ENCODE data around the gene PTMA.

- TF ChIP-seq, protein P1, sequence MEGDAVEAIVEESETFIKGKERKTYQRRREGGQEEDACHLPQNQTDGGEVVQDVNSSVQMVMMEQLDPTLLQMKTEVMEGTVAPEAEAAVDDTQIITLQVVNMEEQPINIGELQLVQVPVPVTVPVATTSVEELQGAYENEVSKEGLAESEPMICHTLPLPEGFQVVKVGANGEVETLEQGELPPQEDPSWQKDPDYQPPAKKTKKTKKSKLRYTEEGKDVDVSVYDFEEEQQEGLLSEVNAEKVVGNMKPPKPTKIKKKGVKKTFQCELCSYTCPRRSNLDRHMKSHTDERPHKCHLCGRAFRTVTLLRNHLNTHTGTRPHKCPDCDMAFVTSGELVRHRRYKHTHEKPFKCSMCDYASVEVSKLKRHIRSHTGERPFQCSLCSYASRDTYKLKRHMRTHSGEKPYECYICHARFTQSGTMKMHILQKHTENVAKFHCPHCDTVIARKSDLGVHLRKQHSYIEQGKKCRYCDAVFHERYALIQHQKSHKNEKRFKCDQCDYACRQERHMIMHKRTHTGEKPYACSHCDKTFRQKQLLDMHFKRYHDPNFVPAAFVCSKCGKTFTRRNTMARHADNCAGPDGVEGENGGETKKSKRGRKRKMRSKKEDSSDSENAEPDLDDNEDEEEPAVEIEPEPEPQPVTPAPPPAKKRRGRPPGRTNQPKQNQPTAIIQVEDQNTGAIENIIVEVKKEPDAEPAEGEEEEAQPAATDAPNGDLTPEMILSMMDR (IDR thresholded peaks at IDR 0.05; ENCODE audit: low read length), result no peak
- no peak for TF ChIP-seq EZH2 (optimal IDR thresholded peaks at IDR 0.05; ENCODE audit: low read depth, low read length)
- no peak for TF ChIP-seq EZH2phosphoT487 (IDR thresholded peaks at IDR 0.05; ENCODE audit: low read length)
Measured at GRCh38 chr2:231745303-231746038, 37.1 kb downstream of the PTMA start.

Data from MM.1S (cell line).